K562 (cell line): ENCODE measurements around the gene AP1G2. TPM values are rescaled to one million over a fixed set of nuclear protein-coding genes. Genes with fewer than 3 reads are reported as not detected.

ENCODE experiments used
- ATF6 ChIP-seq: sonication (generic); formaldehyde crosslinking; IDR thresholded peaks from 2 replicates; pipeline ENCODE4 v1.4.0; 2020; ENCODE audit warnings: mild to moderate bottlenecking, missing genetic modification reagents
- CC2D1A ChIP-seq: fragments of 450-650 bp; IDR thresholded peaks from 2 replicates; pipeline ENCODE4 v1.6.1; 2017; ENCODE audit warnings: mild to moderate bottlenecking
- KAT8 ChIP-seq: fragments of 450-650 bp; IDR thresholded peaks from 2 replicates; pipeline ENCODE4 v1.6.1; 2016; ENCODE audit warnings: low read depth, mild to moderate bottlenecking
- NR4A1 ChIP-seq, 2 experiments: fragments of 250-450 bp in 1 of 2; fragments of 450-650 bp in 1 of 2; sonication (Bioruptor Pico) in 1 of 2; IDR thresholded peaks; 2 replicates each; pipeline versions ENCODE4 v1.4.0 to v1.6.1; 2016 to 2020; ENCODE audit warnings: mild to moderate bottlenecking in 2 of 2, missing compliant biosample characterization in 1 of 2, missing genetic modification characterization in 1 of 2, moderate library complexity in 1 of 2
- TAF7 ChIP-seq: fragments of 450-650 bp; IDR thresholded peaks from 2 replicates; pipeline ENCODE4 v1.6.1; 2016; ENCODE audit warnings: missing genetic modification characterization, missing compliant biosample characterization
- ZNF133 ChIP-seq: fragments of 250-450 bp; sonication (Bioruptor Pico); IDR thresholded peaks from 2 replicates; pipeline ENCODE4 v1.4.0; 2020; ENCODE audit warnings: mild to moderate bottlenecking
- ZNF184 ChIP-seq: sonication (generic); formaldehyde crosslinking; IDR thresholded peaks from 2 replicates; pipeline ENCODE4 v1.5.0; 2020; ENCODE audit warnings: missing genetic modification reagents
- ZNF76 ChIP-seq: fragments of 250-450 bp; sonication (Bioruptor Pico); IDR thresholded peaks from 2 replicates; pipeline ENCODE4 v1.4.0; 2020; ENCODE audit warnings: mild to moderate bottlenecking, moderate library complexity, borderline replicate concordance
- polyA plus RNA-seq, 8 experiments: library from polyadenylated mRNA; depleted of rRNA in 4 of 8; stranded (reverse) in 5 of 8; unstranded in 3 of 8; fragments of >200 nt; fragmentation: Nextera tagmentation in 2 of 8; fragmentation: Illumina TruSeq in 1 of 8; extraction: Ambion mirVana in 2 of 8; extraction: Trizol in 1 of 8; gene quantifications; 2 replicates each; pipeline versions ENCODE4 v1.2.1 to v1.2.3, GENCODE V29; 2011 to 2014; ENCODE audit warnings: inconsistent platforms in 1 of 8, missing spikeins in 1 of 8
- total RNA-seq, 7 experiments: library from RNA; depleted of rRNA in 6 of 7; stranded (reverse); fragments of >200 nt in 6 of 7; fragmentation: Illumina TruSeq in 2 of 7; extraction: Trizol in 2 of 7; gene quantifications; 2 replicates each; pipeline versions ENCODE4 v1.2.1 to v1.2.3, GENCODE V29; 2011 to 2021; ENCODE audit warnings: low replicate concordance in 1 of 7
- TF ChIP-seq, protein P1 (sequence below): fragments of 250-450 bp; sonication (Bioruptor Pico); IDR thresholded peaks from 2 replicates; pipeline ENCODE4 v1.5.0; 2021; ENCODE audit warnings: mild to moderate bottlenecking, moderate library complexity
- TF ChIP-seq, protein P2 (sequence below): fragments of 450-650 bp; conservative IDR thresholded peaks from 2 replicates; pipeline ENCODE4 v1.6.1; 2016; ENCODE audit warnings: missing genetic modification characterization, low read depth, mild to moderate bottlenecking, control low read depth, missing compliant biosample characterization
- TF ChIP-seq, protein P3 (sequence below): sonication (generic); formaldehyde crosslinking; IDR thresholded peaks from 2 replicates; pipeline ENCODE4 v1.8.0; 2023; ENCODE audit warnings: missing genetic modification reagents, mild to moderate bottlenecking, borderline replicate concordance
- TF ChIP-seq, protein P4 (sequence below): fragments of 250-450 bp; sonication (Bioruptor Pico); IDR thresholded peaks from 2 replicates; pipeline ENCODE4 v1.5.0; 2021

The AP1G2 gene
- total and polyA plus RNA-seq, 9 of the 15 experiments (the other 6 are each of a cell fraction or from before 2014, with no cell fraction given) = 19.1 to 83.5 (median 33.3) TPM

- TF ChIP-seq, protein P1, sequence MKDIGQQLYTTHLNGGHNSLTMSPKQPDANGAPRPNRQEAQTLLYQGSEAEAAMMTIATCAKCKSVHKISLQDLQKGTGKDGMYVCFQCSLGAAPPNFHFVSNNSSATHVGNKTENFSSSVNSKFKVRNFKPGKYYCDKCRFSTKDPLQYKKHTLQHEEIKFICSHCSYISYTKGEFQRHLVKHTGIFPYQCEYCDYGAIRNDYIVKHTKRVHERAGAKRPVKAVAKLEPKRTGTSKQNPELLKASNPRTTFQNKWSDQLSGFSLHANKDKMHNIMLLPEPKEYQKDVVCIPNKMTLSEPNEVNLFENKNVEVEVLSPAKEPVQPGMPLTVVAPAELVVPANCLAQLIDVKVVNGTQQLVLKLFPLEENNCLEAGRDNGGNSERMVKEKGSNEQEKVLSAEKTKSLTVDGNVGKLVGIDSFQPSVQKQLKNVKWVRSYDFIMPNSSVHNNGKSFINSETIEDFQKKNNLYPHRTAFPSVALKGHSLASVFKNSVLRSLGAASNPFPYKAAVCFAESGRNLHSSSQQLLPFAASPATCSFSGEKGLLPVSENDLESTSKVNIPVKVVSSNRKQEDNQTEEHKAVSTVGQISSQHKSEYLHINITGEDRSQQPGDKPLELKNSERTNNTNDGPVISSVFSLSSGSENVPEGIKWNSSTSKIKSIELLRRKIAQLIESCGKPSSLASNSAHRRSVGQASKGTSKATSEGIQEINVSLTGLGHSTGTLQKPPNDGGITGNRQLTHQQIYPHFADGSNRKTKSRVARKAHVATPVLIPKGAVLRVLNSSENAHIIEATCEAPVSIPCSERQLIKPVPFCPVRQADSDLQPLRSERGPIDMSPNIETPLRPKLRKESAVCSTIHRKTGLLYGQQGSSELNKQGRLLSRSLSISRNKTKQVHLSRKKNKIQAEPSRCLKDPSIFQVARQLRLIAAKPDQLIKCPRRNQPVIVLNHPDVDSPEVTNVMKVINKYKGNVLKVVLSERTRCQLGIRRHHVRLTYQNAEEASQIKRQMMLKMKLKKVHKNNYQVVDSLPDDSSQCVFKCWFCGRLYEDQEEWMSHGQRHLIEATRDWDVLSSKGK (CRISPR knock-in tag) = no peak
- no peak for TF ChIP-seq CC2D1A
- TF ChIP-seq, protein P2, sequence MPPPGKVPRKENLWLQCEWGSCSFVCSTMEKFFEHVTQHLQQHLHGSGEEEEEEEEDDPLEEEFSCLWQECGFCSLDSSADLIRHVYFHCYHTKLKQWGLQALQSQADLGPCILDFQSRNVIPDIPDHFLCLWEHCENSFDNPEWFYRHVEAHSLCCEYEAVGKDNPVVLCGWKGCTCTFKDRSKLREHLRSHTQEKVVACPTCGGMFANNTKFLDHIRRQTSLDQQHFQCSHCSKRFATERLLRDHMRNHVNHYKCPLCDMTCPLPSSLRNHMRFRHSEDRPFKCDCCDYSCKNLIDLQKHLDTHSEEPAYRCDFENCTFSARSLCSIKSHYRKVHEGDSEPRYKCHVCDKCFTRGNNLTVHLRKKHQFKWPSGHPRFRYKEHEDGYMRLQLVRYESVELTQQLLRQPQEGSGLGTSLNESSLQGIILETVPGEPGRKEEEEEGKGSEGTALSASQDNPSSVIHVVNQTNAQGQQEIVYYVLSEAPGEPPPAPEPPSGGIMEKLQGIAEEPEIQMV (tag) = no peak
- no peak for TF ChIP-seq ATF6 (CRISPR knock-in tag)
- no peak for TF ChIP-seq ZNF76
- TF ChIP-seq, protein P3, sequence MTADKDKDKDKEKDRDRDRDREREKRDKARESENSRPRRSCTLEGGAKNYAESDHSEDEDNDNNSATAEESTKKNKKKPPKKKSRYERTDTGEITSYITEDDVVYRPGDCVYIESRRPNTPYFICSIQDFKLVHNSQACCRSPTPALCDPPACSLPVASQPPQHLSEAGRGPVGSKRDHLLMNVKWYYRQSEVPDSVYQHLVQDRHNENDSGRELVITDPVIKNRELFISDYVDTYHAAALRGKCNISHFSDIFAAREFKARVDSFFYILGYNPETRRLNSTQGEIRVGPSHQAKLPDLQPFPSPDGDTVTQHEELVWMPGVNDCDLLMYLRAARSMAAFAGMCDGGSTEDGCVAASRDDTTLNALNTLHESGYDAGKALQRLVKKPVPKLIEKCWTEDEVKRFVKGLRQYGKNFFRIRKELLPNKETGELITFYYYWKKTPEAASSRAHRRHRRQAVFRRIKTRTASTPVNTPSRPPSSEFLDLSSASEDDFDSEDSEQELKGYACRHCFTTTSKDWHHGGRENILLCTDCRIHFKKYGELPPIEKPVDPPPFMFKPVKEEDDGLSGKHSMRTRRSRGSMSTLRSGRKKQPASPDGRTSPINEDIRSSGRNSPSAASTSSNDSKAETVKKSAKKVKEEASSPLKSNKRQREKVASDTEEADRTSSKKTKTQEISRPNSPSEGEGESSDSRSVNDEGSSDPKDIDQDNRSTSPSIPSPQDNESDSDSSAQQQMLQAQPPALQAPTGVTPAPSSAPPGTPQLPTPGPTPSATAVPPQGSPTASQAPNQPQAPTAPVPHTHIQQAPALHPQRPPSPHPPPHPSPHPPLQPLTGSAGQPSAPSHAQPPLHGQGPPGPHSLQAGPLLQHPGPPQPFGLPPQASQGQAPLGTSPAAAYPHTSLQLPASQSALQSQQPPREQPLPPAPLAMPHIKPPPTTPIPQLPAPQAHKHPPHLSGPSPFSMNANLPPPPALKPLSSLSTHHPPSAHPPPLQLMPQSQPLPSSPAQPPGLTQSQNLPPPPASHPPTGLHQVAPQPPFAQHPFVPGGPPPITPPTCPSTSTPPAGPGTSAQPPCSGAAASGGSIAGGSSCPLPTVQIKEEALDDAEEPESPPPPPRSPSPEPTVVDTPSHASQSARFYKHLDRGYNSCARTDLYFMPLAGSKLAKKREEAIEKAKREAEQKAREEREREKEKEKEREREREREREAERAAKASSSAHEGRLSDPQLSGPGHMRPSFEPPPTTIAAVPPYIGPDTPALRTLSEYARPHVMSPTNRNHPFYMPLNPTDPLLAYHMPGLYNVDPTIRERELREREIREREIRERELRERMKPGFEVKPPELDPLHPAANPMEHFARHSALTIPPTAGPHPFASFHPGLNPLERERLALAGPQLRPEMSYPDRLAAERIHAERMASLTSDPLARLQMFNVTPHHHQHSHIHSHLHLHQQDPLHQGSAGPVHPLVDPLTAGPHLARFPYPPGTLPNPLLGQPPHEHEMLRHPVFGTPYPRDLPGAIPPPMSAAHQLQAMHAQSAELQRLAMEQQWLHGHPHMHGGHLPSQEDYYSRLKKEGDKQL = no peak
- no peak for TF ChIP-seq ZNF133 (CRISPR knock-in tag)
- no peak for TF ChIP-seq ZNF184
- TF ChIP-seq NR4A1 (CRISPR knock-in tag; IDR thresholded peaks at IDR 0.05) = no peak
- no peak for TF ChIP-seq NR4A1 (tag; IDR thresholded peaks at IDR 0.05)
- TF ChIP-seq, protein P4, sequence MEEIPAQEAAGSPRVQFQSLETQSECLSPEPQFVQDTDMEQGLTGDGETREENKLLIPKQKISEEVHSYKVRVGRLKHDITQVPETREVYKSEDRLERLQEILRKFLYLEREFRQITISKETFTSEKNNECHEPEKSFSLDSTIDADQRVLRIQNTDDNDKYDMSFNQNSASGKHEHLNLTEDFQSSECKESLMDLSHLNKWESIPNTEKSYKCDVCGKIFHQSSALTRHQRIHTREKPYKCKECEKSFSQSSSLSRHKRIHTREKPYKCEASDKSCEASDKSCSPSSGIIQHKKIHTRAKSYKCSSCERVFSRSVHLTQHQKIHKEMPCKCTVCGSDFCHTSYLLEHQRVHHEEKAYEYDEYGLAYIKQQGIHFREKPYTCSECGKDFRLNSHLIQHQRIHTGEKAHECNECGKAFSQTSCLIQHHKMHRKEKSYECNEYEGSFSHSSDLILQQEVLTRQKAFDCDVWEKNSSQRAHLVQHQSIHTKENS (CRISPR knock-in tag) = no peak
- TF ChIP-seq KAT8 = no peak
- no peak for TF ChIP-seq TAF7 (tag)
Observed at GRCh38 chr14:23555882-23556699, 11.5 kb downstream of the AP1G2 start, which contains the start of gene THTPA (continued).
